Left renal pelvis (tissue), 4 donors: ENCODE measurements around the gene ZMIZ1. TPM values are rescaled to one million over a fixed set of nuclear protein-coding genes. Genes with fewer than 3 reads are reported as not detected.

Experiments
- DNase-seq, 4 donors: peaks; one replicate each; pipeline ENCODE4 v3.0.0-alpha.2; 2013; ENCODE audit warnings: low read depth in 4 of 4, low spot score in 3 of 4
- polyA plus RNA-seq, 4 donors: library from polyadenylated mRNA; unstranded; fragments of 120-200 nt; gene quantifications; one replicate each; pipeline ENCODE4 v1.2.1, GENCODE V29; 2013; ENCODE audit not compliant: insufficient read length in 4 of 4

The ZMIZ1 gene
- polyA plus RNA-seq, 4 donors, result 72.7 to 108 (median 72.8) TPM

DNA sequence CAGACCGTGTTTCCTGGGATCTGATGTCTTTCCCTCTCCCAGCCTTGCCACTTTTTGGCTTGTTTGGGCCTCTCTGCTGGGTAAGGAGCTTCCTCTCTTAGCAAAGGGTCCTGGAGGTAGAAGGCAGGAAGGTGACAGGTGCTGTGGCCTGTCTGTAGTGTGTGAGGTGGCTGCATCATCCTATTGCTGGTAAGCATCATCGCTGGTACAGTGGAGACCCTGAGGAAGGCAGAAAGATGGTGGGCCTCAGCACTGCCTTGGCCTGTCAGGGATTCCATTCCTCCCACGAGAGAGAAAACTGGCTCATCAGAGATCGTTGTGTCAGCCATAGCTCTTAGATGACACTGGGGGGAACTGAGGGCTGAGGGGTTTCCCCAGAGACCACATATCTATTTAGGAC is 46.5 kb downstream of the ZMIZ1 start:
- DNase-seq, result no peak

GRCh38 chr10:79116368-79116767 is 47.6 kb downstream of the ZMIZ1 start:
- no peak for DNase-seq

DNA sequence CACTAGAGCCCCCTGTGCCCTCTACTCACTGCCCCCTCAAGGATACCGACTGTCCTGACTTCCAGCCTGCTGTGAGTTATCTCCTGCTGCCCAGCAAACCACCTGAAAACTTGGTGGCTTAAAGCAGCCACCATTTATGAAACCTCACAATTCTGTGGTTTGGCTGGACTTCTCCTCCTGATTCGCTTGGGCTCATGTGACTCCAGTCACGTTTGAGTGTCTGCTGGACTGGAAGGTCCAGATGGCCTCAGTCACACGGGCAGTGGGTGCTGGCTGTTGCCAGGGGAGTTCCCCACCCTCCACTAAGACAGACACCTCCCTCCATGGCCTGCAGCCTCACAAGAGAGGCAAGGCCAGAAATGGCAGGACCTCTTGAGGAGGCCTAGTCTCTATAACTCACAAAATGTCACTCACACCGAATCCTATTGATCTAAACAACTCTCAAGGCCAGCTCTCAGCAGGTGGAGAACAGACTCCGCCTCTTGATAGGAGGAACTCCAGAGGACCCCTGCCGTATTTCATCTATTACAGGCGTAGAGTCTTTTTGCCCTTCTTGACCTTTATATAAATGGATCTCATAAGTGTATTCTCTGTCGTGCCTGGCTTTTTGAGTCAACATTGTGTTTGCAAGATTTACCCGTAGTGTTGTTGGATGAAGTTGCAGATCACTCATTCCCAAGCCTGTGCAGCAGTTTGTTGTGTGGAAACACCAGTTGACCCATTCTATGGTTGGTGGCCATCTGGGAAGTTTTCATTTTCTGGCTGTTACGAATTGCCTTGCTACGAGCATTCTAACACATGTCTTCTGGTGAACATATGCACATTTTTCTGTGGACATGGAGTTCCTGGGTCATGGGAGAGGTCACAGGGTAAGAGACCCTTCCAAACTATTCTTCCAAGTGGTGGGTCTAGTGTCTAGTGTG is 48.3 kb downstream of the ZMIZ1 start:
- no peak for DNase-seq

GRCh38 chr10:79118286-79119202 is 49.8 kb downstream of the ZMIZ1 start:
- no peak for DNase-seq

GRCh38 chr10:79119306-79119705 is 50.5 kb downstream of the ZMIZ1 start:
- no peak for DNase-seq

GRCh38 chr10:79123547-79123963 is 54.8 kb downstream of the ZMIZ1 start:
- no peak for DNase-seq

GRCh38 chr10:79124066-79124465 is 55.3 kb downstream of the ZMIZ1 start:
- DNase-seq, result no peak

GRCh38 chr10:79125092-79125491 is 56.3 kb downstream of the ZMIZ1 start:
- DNase-seq, result no peak

- no peak for DNase-seq
Measured at GRCh38 chr10:79126351-79127080, 57.8 kb downstream of the ZMIZ1 start.

DNA sequence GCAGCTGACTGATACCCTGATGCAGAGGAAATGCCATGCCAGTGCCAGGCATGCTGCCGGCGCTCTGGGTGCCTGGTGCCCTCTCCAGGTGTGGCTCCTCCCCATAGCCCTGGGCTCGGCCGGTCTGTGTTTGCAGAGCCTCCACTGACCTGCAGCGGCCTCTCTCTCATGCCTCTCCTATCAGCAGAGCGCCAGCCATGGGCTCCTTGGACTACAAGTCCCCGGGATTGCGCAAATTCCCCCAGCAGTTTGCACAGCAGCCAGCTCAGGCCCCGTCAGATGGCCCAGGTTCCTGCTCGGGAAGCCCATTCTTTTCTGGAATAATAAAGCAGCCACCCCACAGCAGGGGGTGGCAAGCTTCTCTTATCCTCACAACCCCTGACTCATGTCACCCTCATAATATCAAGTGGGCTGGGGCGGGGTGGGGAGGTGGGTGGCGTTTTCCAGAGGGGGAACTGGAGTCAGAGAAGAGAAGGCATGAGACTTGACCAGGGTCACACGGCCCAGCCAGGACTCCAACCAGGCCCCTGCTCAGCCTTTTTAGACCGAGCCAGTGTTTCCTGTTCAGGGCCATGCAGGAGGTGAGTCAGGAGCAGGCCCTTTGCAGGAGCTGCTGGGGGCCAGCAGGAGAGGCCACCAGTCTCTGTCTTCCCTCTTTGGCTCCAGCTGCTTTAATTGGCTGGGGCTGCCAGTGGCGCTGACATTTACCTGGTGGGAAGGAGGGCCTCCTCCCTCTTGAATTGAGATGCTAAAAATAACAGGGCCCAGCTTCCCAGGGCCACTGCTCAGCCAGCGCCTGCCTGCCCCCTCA is 58.6 kb downstream of the ZMIZ1 start:
- DNase-seq, result no peak

DNA sequence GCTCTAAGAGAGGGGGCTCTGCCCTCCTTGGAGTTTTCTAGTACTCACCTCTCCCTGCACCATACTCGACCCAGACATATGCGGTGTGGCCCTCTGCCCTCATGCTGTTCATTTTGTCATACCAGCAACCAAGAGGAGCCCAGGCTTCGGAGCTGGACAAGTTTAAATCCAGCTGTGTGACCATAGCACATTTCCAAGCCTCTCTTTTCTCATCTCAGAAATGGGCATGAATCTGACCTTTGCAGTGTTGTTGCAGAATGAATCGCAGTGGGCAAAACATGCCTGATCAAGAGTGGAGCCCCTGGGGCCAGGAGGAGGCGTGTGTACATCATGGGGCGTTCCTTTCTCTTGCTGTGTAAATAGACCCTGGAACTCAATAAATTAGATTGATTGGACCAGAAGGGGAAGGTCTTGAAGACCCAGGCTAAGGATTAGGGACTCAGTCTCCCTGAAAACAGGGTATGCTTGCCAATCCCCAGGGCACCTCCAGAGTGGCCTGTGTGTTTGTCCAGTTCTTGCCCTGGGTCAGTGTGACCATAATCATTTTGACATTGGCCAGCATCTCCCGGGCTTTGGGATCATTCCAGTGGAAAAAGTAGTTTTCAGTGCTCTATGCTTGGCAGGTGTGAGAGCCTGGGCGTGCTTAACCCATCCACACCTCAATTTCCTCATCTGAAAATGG is 59.6 kb downstream of the ZMIZ1 start:
- DNase-seq, result no peak

DNA sequence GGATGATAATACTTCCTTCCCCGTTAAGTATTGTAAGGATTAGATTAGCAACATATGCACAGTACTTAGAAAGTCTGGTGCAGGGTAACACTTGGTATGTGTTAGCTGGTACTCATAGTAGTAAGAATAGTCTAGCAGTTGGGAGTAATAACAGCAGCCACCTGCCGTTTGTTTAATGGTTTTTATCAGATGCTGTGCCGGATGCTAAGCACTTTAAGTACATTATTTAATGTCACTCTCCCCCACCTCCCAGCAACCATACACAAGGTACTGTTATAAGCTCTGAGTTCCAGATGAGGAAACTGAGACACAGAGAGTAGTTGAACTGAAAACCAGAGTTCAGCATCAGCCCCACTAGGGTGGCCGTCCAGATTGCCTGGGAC is 60.1 kb downstream of the ZMIZ1 start:
- DNase-seq, result no peak

- DNase-seq, result no peak
Measured at GRCh38 chr10:79129361-79129997, 60.7 kb downstream of the ZMIZ1 start.

GRCh38 chr10:79130255-79130654 is 61.5 kb downstream of the ZMIZ1 start:
- DNase-seq, result no peak

DNA sequence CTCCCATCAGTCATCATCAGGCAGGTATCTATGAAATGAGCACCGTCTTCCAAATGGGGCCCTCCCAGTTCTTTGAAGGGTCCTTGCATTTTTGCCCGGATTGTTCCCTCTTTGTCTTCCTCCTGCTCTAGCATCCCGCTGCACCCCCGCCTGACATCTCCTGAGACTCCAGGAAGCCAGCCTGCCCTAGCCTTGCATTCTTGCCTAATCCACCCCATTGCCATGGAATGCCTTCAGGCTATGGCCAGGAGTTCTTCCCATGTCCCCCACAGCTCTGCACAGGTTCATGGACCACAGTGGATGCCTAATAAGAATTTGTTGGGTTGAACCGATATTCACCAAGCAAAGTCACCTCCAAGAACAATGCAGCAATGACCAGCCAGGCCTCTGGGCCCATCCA is 62.1 kb downstream of the ZMIZ1 start:
- no peak for DNase-seq

DNA sequence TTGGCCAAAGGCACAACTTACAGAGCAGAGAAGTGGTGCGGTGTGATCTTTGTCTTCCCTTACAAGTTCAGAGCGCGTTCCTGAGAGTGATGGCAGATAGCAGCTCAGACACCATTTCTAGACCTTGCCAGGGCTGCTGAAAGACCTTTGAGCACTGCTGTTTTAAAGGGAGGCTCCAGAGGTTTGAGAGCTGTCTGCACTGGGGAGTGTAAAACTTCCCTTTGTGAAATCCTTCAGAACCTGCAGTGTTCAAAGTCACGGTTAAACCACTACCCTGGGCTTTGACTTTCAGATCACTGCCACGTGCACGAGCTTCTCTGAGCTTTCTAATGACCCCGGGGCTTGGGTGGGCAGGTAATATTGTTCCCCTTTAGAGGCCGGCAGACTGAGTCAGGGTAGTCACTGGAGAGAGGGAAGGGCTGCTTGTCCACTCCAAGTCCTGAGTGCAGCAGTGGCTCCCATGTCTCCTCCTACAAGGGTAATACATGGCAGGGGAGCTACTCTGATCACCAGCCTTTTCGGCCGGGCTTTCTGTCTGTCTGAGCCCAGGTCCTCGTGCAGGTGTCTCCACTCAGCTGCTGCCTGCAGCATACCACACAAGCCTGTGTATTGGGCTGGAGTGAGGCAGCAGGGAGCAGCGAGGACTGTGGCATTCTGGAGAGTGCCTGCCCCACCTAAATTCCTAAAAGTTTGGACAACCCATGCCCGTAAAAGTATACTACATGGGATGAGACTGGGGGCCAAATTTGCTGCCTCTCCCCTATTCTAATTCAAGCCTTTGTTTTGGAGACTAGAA is 63.3 kb downstream of the ZMIZ1 start:
- DNase-seq, result no peak

- no peak for DNase-seq
Measured at GRCh38 chr10:79132681-79133381, 64.1 kb downstream of the ZMIZ1 start.

- DNase-seq, result no peak
Measured at GRCh38 chr10:79133416-79133815, 64.7 kb downstream of the ZMIZ1 start.
